Erythroblast (primary cell): ENCODE measurements around the gene MORN3.
A peak's percentile ranks its signal among the peaks of the same experiment; 100 is the strongest.
"Not testable (repeated sequence)": the region's sequence is repeated elsewhere in the genome, so short reads cannot be mapped to it uniquely, and the experiment has no call there.

ENCODE experiments used
- DNase-seq, 2 experiments: peaks; one replicate each; lab custom pipeline; 2025; lab: John Stamatoyannopoulos, UW
- GATA1 ChIP-seq: IDR thresholded peaks from 2 replicates; pipeline ENCODE4 v1.6.1; 2011; ENCODE audit warnings: low read depth, mild to moderate bottlenecking, control low read depth, low read length, moderate library complexity
- POLR2A ChIP-seq: IDR thresholded peaks from 2 replicates; pipeline ENCODE4 v1.6.1; 2011; ENCODE audit warnings: mild to moderate bottlenecking, low read length

Gene MORN3

GRCh38 chr12:121708313-121709063 lies 39.0 kb upstream of the MORN3 start:
- DNase-seq, result no peak
- no peak for TF ChIP-seq POLR2A
- no peak for TF ChIP-seq GATA1

GRCh38 chr12:121705514-121705913 lies 36.1 kb upstream of the MORN3 start:
- TF ChIP-seq POLR2A (no peak), GATA1 (no peak)
- DNase-seq, result no peak

- DNase-seq, result no peak
- TF ChIP-seq GATA1, result no peak
- TF ChIP-seq POLR2A, result no peak
Observed at GRCh38 chr12:121702944-121703343, 33.5 kb upstream of the MORN3 start.

- no peak for DNase-seq
- TF ChIP-seq GATA1, result no peak
- no peak for TF ChIP-seq POLR2A
Observed at GRCh38 chr12:121701667-121702277, 32.3 kb upstream of the MORN3 start.

- DNase-seq, result not testable (repeated sequence)
Observed at GRCh38 chr12:121697861-121698260, 28.4 kb upstream of the MORN3 start.

GRCh38 chr12:121697093-121697698 lies 27.7 kb upstream of the MORN3 start:
- no peak for TF ChIP-seq POLR2A
- TF ChIP-seq GATA1, result no peak
- peak; percentile 61 to 82 for DNase-seq

- TF ChIP-seq GATA1, result no peak
- TF ChIP-seq POLR2A, result no peak
- no peak for DNase-seq
Observed at GRCh38 chr12:121693155-121693687, 23.8 kb upstream of the MORN3 start.

- DNase-seq, result not testable (repeated sequence)
Observed at GRCh38 chr12:121692744-121693143, 23.3 kb upstream of the MORN3 start.

GRCh38 chr12:121689430-121689829 lies 20.0 kb upstream of the MORN3 start:
- no peak for TF ChIP-seq POLR2A
- no peak for TF ChIP-seq GATA1
- DNase-seq, result no peak

- DNase-seq, result no peak
- TF ChIP-seq GATA1 (no peak), POLR2A (no peak)
Observed at GRCh38 chr12:121688966-121689365, 19.5 kb upstream of the MORN3 start.

GRCh38 chr12:121679661-121680197 lies 10.3 kb upstream of the MORN3 start:
- not testable (repeated sequence) for DNase-seq

GRCh38 chr12:121678716-121679300 lies 9.4 kb upstream of the MORN3 start:
- DNase-seq, result peak in 1 of 2 experiments; percentile 14
- TF ChIP-seq GATA1 (no peak), POLR2A (no peak)

GRCh38 chr12:121678305-121678704 lies 8.9 kb upstream of the MORN3 start:
- TF ChIP-seq POLR2A, result no peak
- no peak for TF ChIP-seq GATA1
- DNase-seq, result no peak

GRCh38 chr12:121676190-121676589 lies 6.7 kb upstream of the MORN3 start:
- DNase-seq, result no peak
- no peak for TF ChIP-seq POLR2A
- TF ChIP-seq GATA1, result no peak
